ENCODE results near the gene DBR1.

DNA sequence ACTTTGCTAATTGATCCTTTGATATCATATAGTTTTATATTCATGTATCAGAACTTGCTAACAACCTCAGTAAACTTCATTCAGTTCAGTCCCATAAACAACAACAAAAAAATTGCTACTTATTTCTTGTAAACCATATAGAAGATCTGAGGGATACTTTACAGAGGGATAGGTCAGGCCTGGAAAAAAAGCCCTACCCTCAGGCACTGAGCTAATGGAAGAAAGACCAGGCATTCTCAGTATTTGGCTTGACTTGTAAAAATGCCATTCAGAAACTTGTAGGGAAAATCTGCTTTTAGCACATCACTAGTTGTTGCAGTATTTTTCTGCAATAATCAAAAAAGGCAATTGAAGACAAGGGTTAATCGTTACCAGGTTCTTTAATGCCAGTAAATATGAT is 45.5 kb upstream of the DBR1 start:
- TF ChIP-seq POLR2A (IDR thresholded peaks at IDR 0.05; ENCODE audit: low read length) (no peak), GATA1 (IDR thresholded peaks at IDR 0.05; ENCODE audit: low read depth, low read length) (no peak)

All from erythroblast (primary cell).